Activated naive CD8-positive, alpha-beta T cell treated with anti-CD3 and anti-CD28 coated beads, Interleukin-2, amount 10 ng/mL, durations not matched to agents 7 days and 5 days (primary cell): ENCODE data around the gene IQCM. TPM values are rescaled to one million over a fixed set of nuclear protein-coding genes. Genes with fewer than 3 reads are reported as not detected.

Experiments used
- ATAC-seq: fragments of 150-1000 bp; cut with Tn5 transposase; one replicate; pipeline ENCODE4 v1.10.0; 2021; ENCODE audit warnings: low read depth, moderate library complexity
- POLR2A ChIA-PET: fragments of 350-600 bp; sonication (Branson Sonifier 250); formaldehyde crosslinking; loops from one replicate; lab custom pipeline; 2021; ENCODE audit warnings: antibody characterized with exemption; lab: Charles Lee
- DNase-seq: peaks from one replicate; pipeline ENCODE4 v3.0.0; 2021
- H3K27ac Mint-ChIP-seq: one replicate; pipeline ENCODE4 v1.8.0; 2022; ENCODE audit warnings: mild to moderate bottlenecking, mixed read lengths
- H3K27me3 Mint-ChIP-seq: one replicate; pipeline ENCODE4 v1.8.0; 2022; ENCODE audit warnings: mild to moderate bottlenecking, moderate library complexity, mixed read lengths
- H3K36me3 Mint-ChIP-seq: one replicate; pipeline ENCODE4 v1.8.0; 2021; ENCODE audit warnings: mild to moderate bottlenecking, mixed read lengths
- H3K4me1 Mint-ChIP-seq: one replicate; pipeline ENCODE4 v1.8.0; 2021; ENCODE audit warnings: mixed read lengths
- H3K4me3 Mint-ChIP-seq: one replicate; pipeline ENCODE4 v1.8.0; 2022; ENCODE audit warnings: mild to moderate bottlenecking, moderate library complexity, mixed read lengths
- H3K9me3 Mint-ChIP-seq: one replicate; pipeline ENCODE4 v1.8.0; 2021; ENCODE audit warnings: mixed read lengths
- total RNA-seq, 2 experiments: library from RNA; stranded (reverse); gene quantifications; one replicate each; pipeline ENCODE4 v1.2.3, GENCODE V29; 2021

The IQCM gene, protein sequence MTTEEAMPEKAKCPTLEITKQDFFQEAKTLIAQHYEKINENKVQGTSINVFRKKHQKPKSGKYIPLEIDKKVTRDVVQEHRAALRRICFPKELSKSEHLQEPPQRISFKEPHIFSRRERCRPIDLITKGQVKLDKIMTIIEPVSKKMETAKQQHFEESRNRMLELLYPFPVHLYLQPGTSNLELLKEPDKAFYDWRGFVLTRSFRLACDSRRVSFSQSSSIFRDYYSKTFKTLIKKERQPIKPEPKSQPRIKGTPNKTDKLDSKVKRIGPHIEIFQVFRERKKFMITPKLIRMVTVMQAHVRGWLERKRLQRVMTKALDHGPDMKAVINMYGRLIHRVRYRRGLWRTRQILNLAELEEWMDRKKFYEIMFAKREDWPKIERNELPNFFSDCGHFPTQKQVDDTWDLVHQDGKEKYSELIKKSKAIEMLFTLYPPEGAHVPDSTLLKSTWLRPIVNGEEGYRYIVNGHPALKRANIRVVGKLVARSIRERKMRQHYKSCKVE
- not detected for total RNA-seq

DNA sequence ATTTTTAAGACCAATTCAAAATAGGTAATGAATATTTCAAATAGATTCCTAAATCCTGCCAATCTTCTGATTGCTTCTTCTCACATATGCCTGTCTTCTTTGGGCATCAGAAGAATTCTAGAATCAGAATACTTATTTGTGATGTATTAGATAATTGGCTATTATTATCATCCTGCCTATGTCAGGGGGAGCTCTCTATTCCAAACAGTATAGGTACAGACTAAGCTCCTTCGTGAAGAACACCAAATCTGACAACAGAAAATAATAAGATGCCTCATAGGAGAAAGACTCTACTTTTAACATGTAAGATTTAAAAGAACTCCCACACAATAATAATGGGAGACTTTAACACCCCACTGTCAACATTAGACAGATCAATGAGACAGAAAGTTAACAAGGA is at the start of gene IQCM:
TSS of gene IQCM (minus strand) at position 101 of the 400 bp plus-strand sequence. CDS start 73,152 bp downstream, outside the sequence.
- ATAC-seq, result no peak
- Mint-ChIP-seq H3K4me3 (no peak within 1 kb of the TSS), H3K4me1 (no peaks in the 10 kb centered on the region), H3K27me3 (no peaks in the 10 kb centered on the region), H3K9me3 (no peaks in the 10 kb centered on the region), H3K36me3 (no peaks in the 10 kb centered on the region), H3K27ac (no peak within 1 kb of the TSS)
- DNase-seq, result no peak
- POLR2A ChIA-PET, result no interaction called here

DNA sequence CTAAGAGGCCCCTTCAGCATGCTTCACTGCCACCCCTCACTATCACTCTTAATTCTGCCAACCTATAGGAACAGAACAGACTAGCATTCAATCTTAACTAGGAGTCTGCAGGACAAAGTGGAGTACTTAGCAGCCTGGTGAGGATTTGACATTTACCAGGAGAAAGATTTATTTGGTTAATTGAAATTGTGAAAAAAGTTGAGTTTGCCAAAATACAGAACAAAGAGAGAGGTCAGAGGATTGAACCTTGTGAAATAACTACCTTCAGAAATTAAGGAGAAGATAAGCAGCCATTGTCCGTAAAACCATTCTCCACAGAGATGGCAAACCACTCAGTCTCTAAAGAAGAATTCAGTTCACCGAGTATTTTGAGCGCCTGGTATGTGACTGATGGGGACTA is 41.8 kb upstream of the IQCM start:
- ATAC-seq (no peak), DNase-seq (no peak)
- POLR2A ChIA-PET, result no interaction called here
- Mint-ChIP-seq H3K4me1 (no peaks in the 10 kb centered on the region), H3K9me3 (no peaks in the 10 kb centered on the region), H3K36me3 (no peaks in the 10 kb centered on the region), H3K4me3 (no peak overlapping the region), H3K27ac (no peak overlapping the region), H3K27me3 (no peaks in the 10 kb centered on the region)

DNA sequence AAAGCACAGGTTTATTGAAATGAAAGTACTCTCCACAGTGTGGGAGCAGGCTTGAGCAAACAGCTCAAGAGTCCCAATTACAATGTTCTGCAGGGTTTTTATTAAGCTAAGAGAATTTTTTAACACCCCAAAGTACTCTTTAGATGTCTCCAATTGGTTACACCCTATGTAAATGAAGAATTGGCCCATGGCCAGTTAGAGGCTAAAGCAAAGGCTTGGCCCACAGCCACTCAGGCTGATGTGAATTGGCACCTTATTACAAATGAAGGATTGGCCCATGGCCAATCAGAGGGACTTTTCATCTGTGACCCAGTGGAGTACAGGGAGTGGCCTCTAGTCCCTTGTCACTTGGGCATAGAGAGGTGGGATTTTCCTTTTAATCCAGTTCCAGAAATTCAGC is 30.1 kb upstream of the IQCM start:
- no peaks in the 10 kb centered on the region for H3K27me3 Mint-ChIP-seq
- DNase-seq, result no peak
- H3K36me3 Mint-ChIP-seq, result no peaks in the 10 kb centered on the region
- POLR2A ChIA-PET, result no interaction called here
- no peak overlapping the region for H3K4me3 Mint-ChIP-seq
- ATAC-seq, result no peak
- no peaks in the 10 kb centered on the region for H3K4me1 Mint-ChIP-seq
- H3K27ac Mint-ChIP-seq, result no peak overlapping the region
- no peaks in the 10 kb centered on the region for H3K9me3 Mint-ChIP-seq

DNA sequence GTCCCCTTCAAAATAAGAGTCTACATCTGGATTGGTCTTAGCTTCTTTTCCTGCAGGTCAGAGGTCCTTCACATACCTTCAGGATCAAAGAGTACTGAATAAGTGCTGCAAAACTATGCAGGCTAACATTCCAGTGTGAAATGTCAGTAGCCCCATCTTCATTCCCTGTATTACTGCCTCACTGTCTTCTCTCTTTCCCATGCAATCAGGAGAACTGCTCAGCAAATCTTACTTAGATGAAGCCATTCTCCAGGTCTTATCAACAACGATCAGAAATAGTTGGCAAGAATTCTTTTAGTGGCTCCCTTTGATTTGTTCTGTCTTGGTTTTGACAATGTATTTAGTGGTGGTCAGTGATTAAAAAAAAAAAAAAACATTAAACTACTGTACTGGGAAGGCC is 26.0 kb upstream of the IQCM start:
- no peaks in the 10 kb centered on the region for H3K9me3 Mint-ChIP-seq
- no peaks in the 10 kb centered on the region for H3K27me3 Mint-ChIP-seq
- POLR2A ChIA-PET, result no interaction called here
- H3K27ac Mint-ChIP-seq, result no peak overlapping the region
- no peak overlapping the region for H3K4me3 Mint-ChIP-seq
- H3K4me1 Mint-ChIP-seq, result no peaks in the 10 kb centered on the region
- DNase-seq (no peak), ATAC-seq (no peak)
- no peaks in the 10 kb centered on the region for H3K36me3 Mint-ChIP-seq

DNA sequence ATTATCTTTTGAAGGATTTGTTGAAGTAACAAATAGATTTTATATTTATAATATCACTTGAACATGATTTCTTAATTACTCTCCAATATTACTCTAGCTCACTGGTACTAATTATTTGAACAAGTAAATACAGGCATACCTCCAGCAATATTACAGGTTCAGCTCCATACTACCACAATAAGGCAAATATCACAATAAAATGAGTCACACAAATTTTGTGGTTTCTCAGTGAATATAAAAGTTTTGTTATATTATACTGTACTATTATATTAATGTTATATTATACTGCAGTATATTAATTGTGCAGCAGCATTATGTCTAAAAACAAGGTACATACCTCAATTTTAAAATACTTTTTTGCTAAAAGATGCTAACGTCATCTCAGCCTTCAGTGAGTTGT is 22.4 kb upstream of the IQCM start:
- H3K27ac Mint-ChIP-seq, result no peak overlapping the region
- no peaks in the 10 kb centered on the region for H3K27me3 Mint-ChIP-seq
- no peaks in the 10 kb centered on the region for H3K36me3 Mint-ChIP-seq
- no peak overlapping the region for H3K4me3 Mint-ChIP-seq
- no peaks in the 10 kb centered on the region for H3K9me3 Mint-ChIP-seq
- DNase-seq (no peak), ATAC-seq (no peak)
- H3K4me1 Mint-ChIP-seq, result no peaks in the 10 kb centered on the region
- POLR2A ChIA-PET, result no interaction called here

DNA sequence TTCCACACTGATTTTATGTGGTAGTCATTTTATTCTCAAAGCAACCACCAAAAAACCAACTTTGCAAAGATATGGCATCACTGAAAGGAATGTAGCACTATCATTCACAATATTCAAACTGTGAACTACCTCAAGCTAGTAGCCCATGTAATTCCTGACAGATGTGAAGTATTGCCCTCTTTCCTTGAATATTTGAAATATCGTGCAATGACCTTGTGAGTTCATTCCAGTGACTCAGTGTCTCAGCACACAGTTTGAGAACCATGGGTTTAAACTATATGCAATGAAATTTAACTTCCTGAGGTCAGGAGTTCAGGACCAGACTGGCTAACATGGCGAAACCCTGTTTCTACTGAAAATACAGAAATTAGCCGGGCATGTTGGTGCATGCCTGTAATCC is 20.9 kb upstream of the IQCM start:
- no peak for DNase-seq
- Mint-ChIP-seq H3K9me3 (no peaks in the 10 kb centered on the region), H3K27ac (no peak overlapping the region), H3K27me3 (no peaks in the 10 kb centered on the region), H3K4me1 (no peaks in the 10 kb centered on the region), H3K4me3 (no peak overlapping the region), H3K36me3 (no peaks in the 10 kb centered on the region)
- ATAC-seq, result no peak
- POLR2A ChIA-PET, result no interaction called here

DNA sequence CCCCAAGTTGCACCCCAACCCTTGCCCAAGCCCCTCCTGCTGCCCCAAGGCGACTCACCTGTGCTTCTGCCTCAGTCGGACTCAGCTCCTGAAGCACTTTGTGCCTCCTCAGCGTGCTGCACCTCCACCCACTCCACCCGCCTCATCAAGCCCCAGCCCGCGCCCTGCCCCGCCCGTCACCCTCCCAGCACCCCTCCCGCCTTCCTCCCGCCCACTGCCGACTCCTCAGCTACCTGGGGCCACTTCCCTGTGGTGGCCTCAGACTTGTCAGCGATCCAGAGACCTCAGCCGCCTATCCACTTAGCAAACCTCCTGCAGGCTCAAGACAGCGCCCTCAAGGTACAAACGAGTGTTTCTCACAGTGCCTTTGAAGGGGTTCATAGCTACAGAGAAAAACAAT is 19.6 kb upstream of the IQCM start:
- Mint-ChIP-seq H3K4me3 (no peak overlapping the region), H3K27me3 (no peaks in the 10 kb centered on the region), H3K36me3 (no peaks in the 10 kb centered on the region), H3K4me1 (no peaks in the 10 kb centered on the region), H3K9me3 (no peaks in the 10 kb centered on the region), H3K27ac (no peak overlapping the region)
- ATAC-seq, result no peak
- POLR2A ChIA-PET, result no interaction called here
- DNase-seq, result no peak

DNA sequence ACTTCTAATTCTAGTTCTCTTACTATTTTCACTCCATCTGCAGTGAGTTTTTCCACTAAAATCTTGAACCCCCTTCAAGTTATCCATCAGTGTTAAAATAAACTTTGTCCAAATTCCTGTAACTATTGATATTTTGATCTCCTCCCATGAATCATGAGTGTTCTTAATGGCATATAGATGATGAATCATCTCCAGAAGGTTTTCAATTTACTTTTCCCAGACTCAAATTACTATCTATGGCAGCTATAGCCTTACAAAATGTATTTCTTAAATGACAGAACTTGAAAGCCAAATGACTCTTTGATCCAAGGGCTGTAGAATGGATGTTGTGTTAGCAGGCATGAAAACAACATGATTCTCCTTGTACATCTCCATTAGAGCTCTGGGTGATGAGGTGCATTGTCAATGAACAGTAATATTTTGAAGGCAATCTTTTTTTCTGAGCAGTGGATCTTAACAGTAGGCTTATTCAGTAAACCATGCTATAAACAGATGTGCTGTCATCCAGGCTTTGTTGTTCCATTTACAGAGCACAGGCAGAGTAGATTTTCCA is 16.1 kb upstream of the IQCM start:
- POLR2A ChIA-PET, result no interaction called here
- no peak for ATAC-seq
- H3K27me3 Mint-ChIP-seq, result no peaks in the 10 kb centered on the region
- H3K4me3 Mint-ChIP-seq, result no peak overlapping the region
- H3K4me1 Mint-ChIP-seq, result no peaks in the 10 kb centered on the region
- no peaks in the 10 kb centered on the region for H3K36me3 Mint-ChIP-seq
- DNase-seq, result no peak
- no peaks in the 10 kb centered on the region for H3K9me3 Mint-ChIP-seq
- H3K27ac Mint-ChIP-seq, result no peak overlapping the region

DNA sequence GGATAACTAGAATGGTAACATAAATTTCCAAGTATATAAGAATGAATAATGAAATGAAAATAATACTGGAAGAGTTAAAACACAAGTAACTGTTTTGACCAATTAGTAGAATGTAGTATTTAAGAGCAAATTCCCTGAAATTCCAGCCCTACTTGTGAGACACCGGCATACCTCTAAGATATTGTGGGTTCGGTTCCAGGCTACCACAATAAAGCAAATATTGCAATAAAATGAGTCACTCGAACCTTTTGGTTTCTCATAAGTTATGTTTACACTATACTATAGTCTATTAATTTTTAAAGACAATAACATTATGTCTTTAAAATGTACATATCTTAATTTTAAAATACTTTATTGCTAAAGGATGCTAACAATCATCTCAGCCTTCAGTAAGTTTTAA is 15.2 kb upstream of the IQCM start:
- ATAC-seq (no peak), DNase-seq (no peak)
- no peak overlapping the region for H3K27ac Mint-ChIP-seq
- POLR2A ChIA-PET, result no interaction called here
- no peaks in the 10 kb centered on the region for H3K9me3 Mint-ChIP-seq
- H3K4me1 Mint-ChIP-seq, result no peaks in the 10 kb centered on the region
- H3K4me3 Mint-ChIP-seq, result no peak overlapping the region
- no peaks in the 10 kb centered on the region for H3K27me3 Mint-ChIP-seq
- no peaks in the 10 kb centered on the region for H3K36me3 Mint-ChIP-seq

DNA sequence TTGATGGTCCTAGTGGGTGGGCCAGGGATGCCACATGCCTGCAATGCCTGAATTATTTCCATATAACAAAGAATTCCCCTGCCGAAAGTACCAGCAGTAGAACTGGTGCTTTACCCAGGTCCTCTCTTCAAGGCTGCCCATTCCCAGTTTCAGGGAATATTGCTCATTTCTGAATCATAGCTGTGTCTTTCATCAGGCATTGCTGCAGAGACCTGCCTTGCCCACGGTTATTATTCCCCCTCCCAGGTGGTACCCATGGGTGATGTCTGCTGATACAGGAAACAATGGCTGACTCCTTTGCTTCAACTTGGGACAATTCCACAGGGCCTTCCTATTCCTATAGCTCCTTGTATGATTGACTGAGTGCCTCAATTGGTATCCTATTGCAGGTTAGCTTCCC is 9.7 kb upstream of the IQCM start:
- no peaks in the 10 kb centered on the region for H3K4me1 Mint-ChIP-seq
- no peaks in the 10 kb centered on the region for H3K36me3 Mint-ChIP-seq
- H3K4me3 Mint-ChIP-seq, result no peak overlapping the region
- POLR2A ChIA-PET, result no interaction called here
- H3K27ac Mint-ChIP-seq, result no peak overlapping the region
- no peaks in the 10 kb centered on the region for H3K9me3 Mint-ChIP-seq
- no peak for DNase-seq
- H3K27me3 Mint-ChIP-seq, result no peaks in the 10 kb centered on the region
- ATAC-seq, result no peak

DNA sequence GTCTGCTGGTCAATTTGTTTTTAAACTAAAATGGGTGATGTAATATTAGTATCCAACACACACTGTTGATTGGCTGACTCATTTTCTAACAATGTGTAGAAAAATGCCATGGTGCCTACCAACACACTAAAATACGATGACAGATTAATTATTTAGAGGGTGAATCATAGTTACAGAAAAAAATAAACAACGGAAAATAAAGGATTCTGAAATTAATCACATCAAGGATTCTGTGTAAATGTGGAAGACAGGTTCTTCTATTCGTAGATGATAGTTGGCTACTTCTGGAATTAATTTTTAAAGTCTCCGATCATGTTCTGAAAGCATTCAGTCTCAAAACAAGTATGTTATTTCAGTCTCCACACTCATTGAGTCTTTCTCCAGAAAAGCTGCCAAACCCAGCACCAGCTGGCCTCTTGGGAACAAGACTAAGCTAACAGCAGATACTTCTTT is 8.2 kb upstream of the IQCM start:
- Mint-ChIP-seq H3K4me3 (no peak overlapping the region), H3K27me3 (no peaks in the 10 kb centered on the region), H3K4me1 (no peaks in the 10 kb centered on the region), H3K36me3 (no peaks in the 10 kb centered on the region), H3K27ac (no peak overlapping the region), H3K9me3 (no peaks in the 10 kb centered on the region)
- DNase-seq (no peak), ATAC-seq (no peak)
- POLR2A ChIA-PET, result no interaction called here

DNA sequence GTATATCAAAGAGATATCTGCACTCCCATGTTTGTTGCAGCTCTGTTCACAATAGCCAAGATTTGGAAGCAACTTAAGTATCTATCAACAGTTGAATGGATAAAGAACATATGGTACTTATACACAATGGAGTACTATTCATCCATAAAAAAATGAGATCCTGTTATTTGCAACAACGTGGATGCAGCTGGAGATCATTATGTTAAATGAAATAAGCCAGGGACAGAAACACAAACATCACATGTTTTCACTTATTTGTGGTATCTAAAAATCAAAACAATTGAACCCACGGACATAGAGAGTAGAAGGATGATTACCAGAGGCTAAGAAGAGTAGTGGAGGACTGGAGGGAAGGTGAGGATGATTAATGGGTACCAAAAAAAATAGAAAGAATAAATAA is 14.2 kb downstream of the IQCM start:
- no peak overlapping the region for H3K4me3 Mint-ChIP-seq

DNA sequence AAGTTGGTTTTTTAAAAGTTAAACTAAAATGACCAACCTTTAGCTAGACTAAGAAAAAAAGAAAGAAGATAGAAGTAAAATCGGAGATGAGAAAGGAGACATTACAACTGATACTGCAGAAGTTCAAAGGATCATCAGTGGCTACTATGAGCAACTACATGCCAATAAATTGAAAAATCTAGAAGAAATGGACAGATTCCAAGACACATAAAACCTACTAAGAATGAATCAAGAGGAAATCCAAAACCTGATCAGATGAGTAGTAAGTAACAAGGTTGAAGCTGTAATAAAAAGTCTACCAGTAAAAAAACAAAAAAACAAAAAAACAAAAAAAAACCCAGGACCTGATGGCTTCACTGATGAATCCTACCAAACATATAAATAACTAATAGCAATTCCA is 16.1 kb downstream of the IQCM start:
- Mint-ChIP-seq H3K4me1 (no peaks in the 10 kb centered on the region), H3K27me3 (no peaks in the 10 kb centered on the region), H3K36me3 (no peaks in the 10 kb centered on the region), H3K4me3 (no peak overlapping the region), H3K9me3 (no peaks in the 10 kb centered on the region), H3K27ac (no peak overlapping the region)
- POLR2A ChIA-PET, result no interaction called here
- DNase-seq (no peak), ATAC-seq (no peak)

More for the DNA sequence above, 14.2 kb downstream of the IQCM start:
- ATAC-seq (no peak), DNase-seq (no peak)
- Mint-ChIP-seq H3K4me1 (no peaks in the 10 kb centered on the region), H3K27ac (no peak overlapping the region), H3K27me3 (no peaks in the 10 kb centered on the region), H3K36me3 (no peaks in the 10 kb centered on the region), H3K9me3 (no peaks in the 10 kb centered on the region)
- POLR2A ChIA-PET, result no interaction called here

DNA sequence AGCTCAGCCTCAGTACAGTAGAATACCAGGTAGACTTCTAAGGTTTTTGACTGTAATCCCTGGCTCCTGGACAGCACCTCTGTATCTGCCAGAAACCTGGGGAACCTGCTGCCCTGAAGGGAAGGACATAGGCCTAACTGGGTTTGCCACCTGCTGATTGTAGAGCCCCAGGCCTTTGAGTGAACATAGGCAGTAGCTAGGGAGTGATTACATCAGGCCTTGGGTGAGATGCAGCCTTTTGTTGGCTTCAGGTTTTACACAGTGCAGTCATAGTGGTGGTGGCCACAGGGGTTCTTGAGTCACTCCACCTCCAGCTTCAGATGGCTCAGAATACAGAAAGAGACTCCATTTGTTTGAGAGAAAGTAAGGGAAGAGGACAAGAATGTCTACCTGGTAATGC is 19.3 kb downstream of the IQCM start:
- Mint-ChIP-seq H3K4me3 (no peak overlapping the region), H3K9me3 (no peaks in the 10 kb centered on the region), H3K27ac (no peak overlapping the region), H3K27me3 (no peaks in the 10 kb centered on the region), H3K4me1 (no peaks in the 10 kb centered on the region), H3K36me3 (no peaks in the 10 kb centered on the region)
- POLR2A ChIA-PET, result no interaction called here
- DNase-seq (no peak), ATAC-seq (no peak)
